HG02943 (cell line): ENCODE data around the gene KCTD5.

Source experiments
- ATAC-seq: cut with Tn5 transposase; IDR thresholded peaks from one replicate; pipeline ENCODE4 v1.9.1; 2021; ENCODE audit warnings: mild to moderate bottlenecking, low read depth, moderate library complexity; ENCODE audit not compliant: unreplicated experiment

The KCTD5 gene

DNA sequence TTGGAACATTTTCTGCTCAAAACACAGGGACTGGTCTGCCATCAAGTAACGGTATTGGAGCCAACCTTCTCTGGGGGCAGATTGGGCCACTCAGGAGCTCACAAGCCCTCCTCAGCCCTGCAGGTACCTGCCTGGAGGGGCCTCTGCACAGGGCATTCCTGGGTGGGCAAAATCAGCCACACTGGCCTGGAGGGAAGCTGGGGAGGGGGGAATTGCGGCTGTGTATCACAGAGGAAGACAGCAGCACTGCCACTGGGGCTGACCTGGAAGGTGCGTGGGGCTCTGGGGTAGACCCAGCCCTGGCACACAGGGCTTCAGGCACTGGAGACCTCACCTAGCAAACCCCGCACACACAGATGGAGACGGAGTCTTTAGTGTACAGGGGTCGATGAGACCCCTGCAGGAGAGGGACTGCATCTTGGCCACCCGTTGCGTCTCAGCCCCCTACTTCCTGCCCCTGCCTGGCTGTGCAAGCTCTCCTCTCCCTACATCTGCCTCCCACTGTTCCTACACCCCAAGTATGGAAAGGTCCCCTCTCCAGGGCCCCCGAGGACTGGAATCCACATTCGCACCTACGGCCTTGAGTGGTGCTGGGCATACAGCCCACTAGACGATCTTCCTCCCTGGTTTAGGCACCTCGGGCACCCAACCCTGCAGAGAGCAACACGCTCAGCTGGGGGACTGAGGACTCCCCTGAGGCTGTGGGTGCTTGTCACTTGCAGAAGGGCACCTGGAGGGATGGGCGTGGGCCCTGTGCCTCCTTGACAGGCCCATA, 63.0 kb downstream of the KCTD5 start:
- no peak for ATAC-seq

DNA sequence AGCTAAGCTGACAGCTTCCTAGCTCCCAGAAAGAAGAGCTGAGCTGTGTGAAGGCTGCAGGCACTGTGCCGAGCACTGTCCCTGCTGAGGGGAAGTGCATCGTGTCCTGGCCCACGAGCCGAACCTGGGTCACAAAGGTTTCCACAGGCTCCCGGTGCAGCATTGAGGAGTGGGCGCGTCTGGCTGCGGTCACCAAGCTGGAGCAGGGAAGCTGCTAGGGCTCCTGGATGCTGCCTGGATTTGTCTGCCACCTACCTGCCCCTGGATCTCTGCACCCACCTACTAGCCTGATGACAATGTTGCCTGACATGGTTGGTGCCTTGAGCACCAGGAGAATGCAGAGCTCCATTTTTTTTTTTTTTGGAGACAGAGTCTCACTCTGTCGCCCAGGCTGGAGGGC, 63.6 kb downstream of the KCTD5 start:
- no peak for ATAC-seq

DNA sequence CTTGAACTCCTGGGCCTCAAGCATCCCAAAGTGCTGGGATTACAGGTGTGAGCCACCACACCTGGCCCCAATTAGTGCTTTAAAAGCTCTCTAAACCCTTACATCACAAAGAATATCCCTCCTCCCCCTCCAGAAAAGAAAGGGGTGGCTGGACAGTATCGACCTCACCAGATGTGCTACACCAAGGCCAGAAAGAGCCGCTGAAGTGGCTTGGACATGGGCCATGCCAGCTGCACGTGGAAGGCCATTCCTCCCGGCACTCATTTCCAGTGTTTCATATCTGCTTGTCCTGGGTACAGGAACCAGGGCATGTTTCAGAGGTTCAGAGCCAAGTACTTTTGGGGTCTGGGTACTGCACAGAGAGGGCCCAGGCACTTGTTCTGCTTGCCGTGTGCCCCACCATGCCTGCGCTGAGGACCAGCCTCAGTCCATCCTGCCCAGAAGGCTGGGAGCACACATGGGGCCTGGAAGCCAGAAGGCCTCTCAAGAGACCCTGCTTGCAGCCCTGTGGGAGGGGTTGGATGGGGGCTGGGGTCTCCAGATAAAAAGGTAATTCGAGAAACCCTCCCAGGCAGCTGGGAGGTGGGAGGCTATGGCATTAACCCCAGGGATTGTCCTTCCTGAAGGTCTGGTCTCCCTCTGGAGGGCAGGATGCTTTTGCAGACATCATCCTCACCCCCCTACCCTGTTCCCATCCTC, 66.6 kb downstream of the KCTD5 start:
- ATAC-seq, result no peak

DNA sequence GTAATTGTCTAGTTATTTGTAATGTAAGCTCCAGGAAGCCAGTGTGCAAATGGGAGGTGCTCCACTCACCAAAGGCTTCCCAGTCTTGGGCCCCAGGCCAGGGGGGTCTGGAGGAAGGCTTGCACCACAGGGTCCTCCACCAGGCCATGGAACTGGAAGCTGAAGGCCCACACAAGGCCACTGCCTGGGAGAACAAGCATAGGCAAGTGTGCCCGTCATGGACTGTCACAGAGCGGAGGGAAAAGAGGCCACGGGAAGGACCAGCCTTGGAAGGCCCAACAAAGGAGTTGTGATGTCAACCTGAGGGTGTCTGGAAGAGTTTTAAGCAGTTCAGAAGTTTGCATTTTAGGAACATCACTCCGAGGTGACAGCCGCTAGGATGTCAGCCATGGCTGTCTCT, 67.2 kb downstream of the KCTD5 start:
- ATAC-seq, result no peak

DNA sequence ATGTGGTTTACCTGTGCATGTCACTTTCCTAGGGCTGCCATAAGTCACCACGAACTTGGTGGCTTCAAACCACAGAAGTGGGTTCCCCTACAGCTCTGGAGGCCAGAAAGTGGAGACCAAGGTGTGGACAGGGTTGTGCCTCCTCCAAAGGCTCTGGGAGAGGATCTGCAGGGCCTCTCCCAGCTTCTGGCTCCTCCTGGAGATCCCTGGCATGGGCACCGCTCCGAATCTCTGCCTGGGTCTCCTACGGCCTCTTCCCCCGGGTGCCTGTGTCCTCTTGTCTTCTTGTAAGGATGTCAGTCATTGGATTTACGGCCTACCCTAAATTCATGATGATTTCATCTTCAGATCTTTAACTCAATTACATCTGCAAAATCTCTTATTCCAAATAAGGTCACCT, 67.6 kb downstream of the KCTD5 start:
- no peak for ATAC-seq

DNA sequence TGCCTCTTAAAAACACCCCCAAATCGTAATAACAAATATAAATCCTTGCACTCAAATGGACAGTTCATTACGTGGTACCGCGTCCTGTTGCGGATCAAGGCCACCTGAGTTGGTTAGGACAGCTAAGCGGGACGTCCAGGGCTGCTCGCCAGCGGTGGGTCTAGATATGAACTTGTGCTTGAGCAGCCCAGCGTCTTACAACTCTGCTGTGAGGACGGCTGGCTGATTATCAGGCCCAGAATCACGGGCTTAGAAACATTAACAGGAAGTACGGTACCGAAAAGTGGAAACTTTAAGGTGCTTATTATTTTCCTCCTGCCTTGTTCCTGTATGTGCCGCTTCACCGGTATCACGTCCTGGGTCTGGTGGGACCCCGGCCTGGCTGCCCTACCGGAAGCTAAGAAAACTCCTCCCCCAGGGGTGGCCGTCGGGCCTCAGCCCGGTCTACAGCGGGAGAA, 69.3 kb downstream of the KCTD5 start:
- ATAC-seq, result peak; percentile 36

DNA sequence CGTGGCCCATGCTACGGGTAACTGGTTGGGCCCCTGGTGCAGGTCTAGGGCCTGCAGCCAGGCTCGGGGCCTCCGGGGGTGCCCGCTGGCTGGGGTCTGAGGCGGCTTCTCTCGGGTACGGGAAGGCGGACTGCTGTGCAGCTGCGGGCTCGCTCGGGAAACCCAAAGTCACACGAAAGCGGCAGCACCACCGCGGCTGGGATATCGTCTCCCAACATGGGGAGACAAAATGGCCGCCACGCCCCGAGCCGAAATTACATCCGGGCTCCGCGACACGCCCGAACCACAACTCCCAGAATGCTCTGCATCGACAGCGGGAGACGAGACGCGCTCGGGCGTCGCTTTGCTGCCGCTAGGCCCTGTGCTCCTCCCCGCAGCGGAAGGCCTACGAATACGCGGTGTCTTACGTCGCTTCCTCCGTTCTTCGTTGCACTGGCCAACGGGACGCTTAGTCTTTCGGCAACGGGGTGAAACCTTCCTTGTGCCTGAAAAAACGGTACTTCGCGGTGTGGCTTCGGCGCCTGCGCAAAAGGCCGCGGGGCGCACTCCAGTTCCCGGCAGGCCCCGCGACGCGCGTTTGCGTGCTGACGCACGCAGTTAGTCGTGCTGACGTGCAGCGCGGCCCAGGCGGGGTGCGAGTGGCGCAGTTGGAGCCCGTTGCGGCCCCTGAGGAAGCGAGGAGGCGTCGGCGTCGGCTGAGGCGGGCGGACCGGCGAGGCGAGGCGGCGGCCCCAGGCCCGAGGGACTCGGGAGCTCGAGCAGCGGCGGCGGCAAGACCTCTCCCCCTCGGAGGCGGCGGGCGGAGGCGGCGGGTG, 69.9 kb downstream of the KCTD5 start, which contains the start of gene SRRM2:
SRRM2 (plus strand) TSS at position 604 of the 815 bp plus-strand sequence. CDS start 3,727 bp downstream, outside the sequence.
- peak; percentile 75 for ATAC-seq

DNA sequence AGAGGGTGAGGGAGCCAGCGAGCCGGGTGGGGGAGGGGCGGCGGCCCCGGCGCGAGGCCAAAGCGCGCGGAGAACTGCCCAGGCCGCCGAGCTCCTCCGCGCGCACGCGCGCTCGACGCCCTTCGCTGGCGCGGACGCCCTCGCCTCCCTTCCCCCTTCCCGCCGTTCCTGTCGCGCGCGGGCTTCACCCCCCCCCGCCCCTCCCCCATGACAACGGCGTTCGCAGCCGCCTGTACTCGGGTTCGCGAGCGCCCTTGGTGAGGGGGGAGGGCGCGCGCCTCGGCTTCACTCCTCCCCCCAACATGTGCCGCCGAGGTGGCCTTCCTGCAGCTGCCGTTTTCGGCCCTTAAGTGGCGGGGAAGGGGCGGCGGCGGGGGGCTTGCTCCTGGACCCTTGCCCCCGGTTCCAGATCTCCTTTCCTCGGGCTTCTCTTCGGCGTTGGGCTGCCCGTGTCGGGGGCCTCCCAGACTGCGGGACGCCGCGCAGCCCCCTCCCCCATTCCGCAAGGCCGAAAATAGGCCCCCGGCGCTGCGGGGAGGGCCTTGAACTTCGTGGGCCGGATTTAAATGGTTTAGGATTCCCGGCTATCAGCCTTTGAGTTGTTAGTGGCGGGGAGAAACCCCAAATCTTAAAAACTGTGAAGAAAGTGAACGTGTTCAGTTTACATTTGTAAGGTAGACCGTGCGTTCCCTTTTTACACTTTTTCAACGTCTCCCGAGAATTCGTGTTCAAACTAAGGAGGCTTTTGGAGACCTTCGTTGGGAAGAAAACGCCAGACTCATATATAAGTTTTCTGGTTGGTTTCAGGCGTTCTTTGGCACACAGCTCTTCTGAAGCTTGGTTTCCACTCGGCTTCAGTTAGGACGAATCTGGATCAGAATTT, 70.8 kb downstream of the KCTD5 start:
- peak; percentile 32 for ATAC-seq

DNA sequence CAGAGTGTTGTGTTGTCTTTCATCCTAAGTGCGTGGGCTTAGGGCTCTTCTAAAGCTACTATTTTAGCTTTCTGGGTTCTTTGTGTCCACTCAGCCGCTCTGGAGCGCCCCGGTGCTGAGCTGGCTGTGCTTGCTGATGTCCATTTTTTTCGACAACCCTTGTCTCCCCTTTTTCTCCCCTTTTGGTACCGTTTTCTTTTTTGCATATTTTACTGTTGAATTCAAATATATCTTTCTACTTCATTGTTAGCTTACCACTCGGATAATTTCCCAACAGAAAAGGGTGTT, 71.4 kb downstream of the KCTD5 start:
- ATAC-seq, result no peak

DNA sequence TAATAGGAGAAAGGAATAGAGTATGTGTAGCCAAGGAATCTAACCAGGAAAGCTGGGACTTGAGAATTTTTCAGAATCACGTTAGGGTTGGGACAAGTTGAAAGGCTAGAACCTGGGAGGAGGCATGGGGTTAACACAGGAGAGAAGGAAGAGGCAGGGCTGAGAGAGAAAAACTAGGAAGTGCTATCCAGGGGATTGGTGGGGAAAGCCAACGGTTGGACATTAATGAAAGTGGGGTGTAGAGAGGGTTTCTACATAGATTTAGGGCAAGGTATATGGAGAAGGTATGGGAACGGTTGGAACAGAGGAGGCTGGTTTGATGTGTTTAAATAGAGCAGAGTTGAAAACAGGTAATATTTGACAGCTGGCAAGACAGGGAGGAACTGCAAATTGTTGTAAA, 72.8 kb downstream of the KCTD5 start:
- ATAC-seq, result no peak

DNA sequence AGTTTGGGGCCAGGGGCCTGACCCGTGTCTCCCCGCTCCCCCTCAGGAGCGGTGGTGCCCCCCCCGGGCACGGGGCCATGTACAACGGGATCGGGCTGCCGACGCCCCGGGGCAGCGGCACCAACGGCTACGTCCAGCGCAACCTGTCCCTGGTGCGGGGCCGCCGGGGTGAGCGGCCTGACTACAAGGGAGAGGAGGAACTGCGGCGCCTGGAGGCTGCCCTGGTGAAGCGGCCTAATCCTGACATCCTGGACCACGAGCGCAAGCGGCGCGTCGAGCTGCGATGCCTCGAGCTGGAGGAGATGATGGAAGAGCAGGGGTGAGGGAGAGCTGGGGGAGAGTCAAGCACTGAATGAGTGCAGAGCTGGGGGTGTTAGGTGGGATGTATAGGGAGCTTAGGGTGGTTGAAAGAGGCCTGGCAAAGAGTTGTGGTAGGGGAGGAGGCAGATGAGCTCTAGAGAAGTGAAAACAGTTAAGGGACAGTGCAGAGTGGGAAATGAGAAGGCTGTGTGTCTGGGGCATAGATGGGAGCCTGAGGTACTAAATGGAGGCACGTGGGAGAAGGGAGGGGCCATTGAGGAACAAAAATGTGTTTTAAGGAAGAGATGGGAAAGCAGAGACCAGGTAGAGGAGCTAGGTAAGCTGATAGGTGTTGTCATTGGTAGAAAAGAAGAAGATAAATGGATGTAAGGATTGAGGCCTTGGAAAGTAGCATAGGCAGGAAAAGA, 74.1 kb downstream of the KCTD5 start:
- ATAC-seq, result no peak

DNA sequence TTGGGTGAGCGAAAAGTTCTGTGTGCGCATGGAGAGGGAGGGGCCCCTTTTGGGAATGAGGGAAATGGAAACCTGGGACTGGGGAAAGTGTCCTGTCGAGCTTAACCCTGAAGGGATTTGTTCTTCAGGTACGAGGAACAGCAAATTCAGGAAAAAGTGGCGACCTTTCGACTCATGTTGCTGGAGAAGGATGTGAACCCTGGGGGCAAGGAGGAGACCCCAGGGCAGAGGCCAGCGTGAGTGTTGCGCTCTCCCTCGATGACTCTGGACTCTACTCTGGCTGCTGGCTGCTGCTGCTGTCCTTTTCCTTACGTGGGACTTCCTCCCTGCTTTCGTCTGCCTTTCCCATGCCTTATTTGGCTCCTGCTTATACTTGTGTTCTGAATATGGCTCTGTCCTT, 75.0 kb downstream of the KCTD5 start:
- ATAC-seq, result no peak
